OCI-LY7 (cell line): ENCODE results near the gene LEO1. TPM values are rescaled to one million over a fixed set of nuclear protein-coding genes. Genes with fewer than 3 reads are reported as not detected.

Experiments used
- Bru-seq: library from RNA; stranded (reverse); fragments of 400-500 nt; gene quantifications from one replicate; lab custom pipeline; 2021; lab: Mats Ljungman, UMichigan
- BruChase-seq, 2 experiments: library from RNA; stranded (reverse); fragments of 400-500 nt; gene quantifications; one replicate each; lab custom pipeline; 2021; lab: Mats Ljungman, UMichigan
- BruUV-seq: library from RNA; stranded (reverse); fragments of 400-500 nt; replicated peaks from 2 replicates; lab custom pipeline; 2021; lab: Mats Ljungman, UMichigan
- CTCF ChIA-PET: fragments of 300-600 bp; sonication (Branson Sonifier 250); formaldehyde crosslinking; loops from one replicate; lab custom pipeline; 2022; ENCODE audit warnings: antibody characterized with exemption; ENCODE audit not compliant: unreplicated experiment; lab: Charles Lee
- POLR2A ChIA-PET: fragments of 300-600 bp; sonication (Branson Sonifier 250); formaldehyde crosslinking; loops from one replicate; lab custom pipeline; 2022; ENCODE audit warnings: antibody characterized with exemption; lab: Charles Lee
- DNase-seq: peaks from one replicate; pipeline ENCODE4 v3.0.0-alpha.2; 2015; ENCODE audit warnings: low spot score
- H2AFZ ChIP-seq: fragments of 200-600 bp; sonication (generic), shearing (Covaris generic); 2 replicates; pipeline ENCODE4 v1.6.1; 2014; ENCODE audit warnings: mild to moderate bottlenecking, antibody characterized with exemption, low read length, moderate library complexity
- H3K27ac ChIP-seq: fragments of 200-600 bp; sonication (generic); 2 replicates; pipeline ENCODE4 v1.5.1; 2014; ENCODE audit warnings: mixed run types, low read depth, mild to moderate bottlenecking, moderate library complexity, low read length, inconsistent platforms; ENCODE audit not compliant: poor library complexity, severe bottlenecking
- H3K36me3 ChIP-seq: fragments of 200-600 bp; sonication (generic); 2 replicates; pipeline ENCODE4 v1.6.1; 2014; ENCODE audit warnings: mild to moderate bottlenecking, antibody characterized with exemption, low read length, moderate library complexity, mixed read lengths; ENCODE audit not compliant: insufficient read depth
- H3K4me1 ChIP-seq: fragments of 200-600 bp; sonication (generic); 2 replicates; pipeline ENCODE4 v1.5.1; 2014; ENCODE audit warnings: mild to moderate bottlenecking, low read length; ENCODE audit not compliant: insufficient read depth, poor library complexity, severe bottlenecking
- H3K4me2 ChIP-seq: fragments of 200-600 bp; sonication (generic); 2 replicates; pipeline ENCODE4 v1.6.1; 2014; ENCODE audit warnings: mild to moderate bottlenecking, low read length
- H3K4me3 ChIP-seq: fragments of 200-600 bp; sonication (generic); 2 replicates; pipeline ENCODE4 v1.5.1; 2014; ENCODE audit warnings: mild to moderate bottlenecking, low read depth, low read length; ENCODE audit not compliant: poor library complexity, severe bottlenecking
- H3K79me2 ChIP-seq: fragments of 200-600 bp; sonication (generic); 2 replicates; pipeline ENCODE4 v1.6.1; 2016; ENCODE audit warnings: low read depth, mild to moderate bottlenecking, low read length, moderate library complexity, mixed read lengths; ENCODE audit not compliant: insufficient read depth
- H3K9me2 ChIP-seq: fragments of 200-600 bp; sonication (generic); 2 replicates; pipeline ENCODE4 v1.6.1; 2016; ENCODE audit warnings: mild to moderate bottlenecking, low read length, mixed read lengths; ENCODE audit not compliant: insufficient read depth
- H3K9me3 ChIP-seq: fragments of 200-600 bp; sonication (generic); 2 replicates; pipeline ENCODE4 v1.6.1; 2014; ENCODE audit warnings: mild to moderate bottlenecking, mixed run types, low read length, mixed read lengths
- H4K20me1 ChIP-seq: fragments of 200-600 bp; sonication (generic); 2 replicates; pipeline ENCODE4 v1.6.1; 2014; ENCODE audit warnings: mild to moderate bottlenecking, antibody characterized with exemption, low read length, moderate library complexity, mixed read lengths; ENCODE audit not compliant: insufficient read depth
- EZH2phosphoT487 ChIP-seq: fragments of 200-600 bp; sonication (generic); IDR thresholded peaks from 2 replicates; pipeline ENCODE4 v1.6.1; 2018; ENCODE audit warnings: low read depth, borderline replicate concordance, mild to moderate bottlenecking, mixed run types, antibody characterized with exemption, low read length, moderate library complexity, mixed read lengths
- intact Hi-C: fragments of 100-400 bp; cut with micrococcal nuclease; formaldehyde crosslinking; loops from one replicate; pipeline ENCODE4 v1.10.0; 2022; ENCODE audit not compliant: unreplicated experiment
- long read RNA-seq: library from polyadenylated mRNA; stranded (forward); transcript quantifications from one replicate; pipeline ENCODE4 v2.0.0, GENCODE V29; 2022
- total RNA-seq, 2 experiments: library from RNA; depleted of rRNA in 1 of 2; stranded (reverse); fragments of >200 nt in 1 of 2; shearing (Covaris generic) in 1 of 2; gene quantifications; 2 replicates each; pipeline ENCODE4 v1.2.3, GENCODE V29; 2014 to 2022
- TF ChIP-seq, protein P1 (sequence below): fragments of 200-600 bp; sonication (generic); conservative IDR thresholded peaks from 2 replicates; pipeline ENCODE4 v1.5.1; 2014; ENCODE audit warnings: mild to moderate bottlenecking, antibody characterized with exemption, low read length, moderate library complexity, mixed read lengths

Gene LEO1
- total RNA-seq (2014; rRNA removed; shearing (Covaris generic)) = 22.0 and 43.0 TPM in 2 replicates
- total RNA-seq (2022) = 27.8 and 34.4 TPM in 2 replicates
- percentile 74 among the genes with signal in this experiment for Bru-seq, nascent RNA
- BruChase-seq, experiment 1, labeled RNA remaining after a 6-hour chase = percentile 73 among the genes with signal in this experiment
- BruChase-seq, experiment 2, labeled RNA remaining after a 2-hour chase = percentile 79 among the genes with signal in this experiment
- long read RNA-seq, transcript LEO1-201 (12 exons, 2,193 nt) = major isoform, 105 of 120 reads
- long read RNA-seq, partial matches to known transcripts = 3 of 120 reads
- long read RNA-seq, other reads (novel, unspliced or antisense) = 12 of 120 reads

DNA sequence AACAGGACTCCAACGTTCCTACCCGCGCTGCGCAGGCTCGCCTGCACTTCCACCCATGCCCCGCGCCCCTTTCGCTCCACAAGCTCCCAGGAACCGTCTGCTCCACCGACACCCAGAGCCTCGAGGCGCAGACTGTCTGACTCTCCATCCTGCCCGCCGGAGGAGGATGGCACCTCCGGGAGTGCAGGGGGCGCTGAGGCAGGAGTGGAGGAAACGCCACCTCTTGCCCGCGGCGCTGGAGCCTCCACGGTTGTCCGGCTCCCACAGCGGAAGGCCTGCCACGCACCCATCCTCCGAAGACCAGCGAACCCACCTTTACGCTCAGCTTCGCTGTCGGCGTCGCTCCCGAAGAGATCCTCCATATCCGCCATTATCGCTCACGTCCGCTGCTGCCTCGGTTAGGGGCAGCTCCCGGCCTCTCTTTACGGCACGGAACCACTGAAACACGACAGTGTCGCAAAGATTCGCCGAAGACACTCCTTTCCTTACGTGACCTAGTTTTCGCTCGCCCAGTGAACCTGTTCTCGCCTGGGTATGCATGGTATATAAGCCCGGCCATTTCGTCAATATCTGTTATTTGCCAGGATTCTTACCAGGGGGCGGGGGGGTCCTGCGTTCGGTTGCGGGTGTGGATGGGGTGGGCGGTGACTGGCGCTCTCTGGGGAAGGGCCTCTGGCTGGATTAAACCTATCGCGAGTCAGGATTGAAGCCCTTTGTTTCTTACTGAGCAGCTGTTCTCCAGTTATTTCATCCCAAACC lies at the start of gene LEO1:
LEO1 (minus strand) TSS at position 404 of the 759 bp plus-strand sequence; CDS start at position 371, 33 bp downstream.
- ChIA-PET CTCF (interaction anchor here (0.5 to 1.0 kb wide), 3 partner anchors 107 to 271 kb away, joined by 3 to 5 read pairs (median 3); no protein-coding TSS in a partner anchor), POLR2A (interaction anchor here (0.7 to 1.9 kb wide), 7 partner anchors 10 to 911 kb away, joined by 3 to 9 read pairs (median 4); no protein-coding TSS in a partner anchor)
- peak within 1 kb of the TSS; percentile 81 for H2AFZ ChIP-seq
- TF ChIP-seq EZH2phosphoT487 = no peak
- TF ChIP-seq, protein P1, sequence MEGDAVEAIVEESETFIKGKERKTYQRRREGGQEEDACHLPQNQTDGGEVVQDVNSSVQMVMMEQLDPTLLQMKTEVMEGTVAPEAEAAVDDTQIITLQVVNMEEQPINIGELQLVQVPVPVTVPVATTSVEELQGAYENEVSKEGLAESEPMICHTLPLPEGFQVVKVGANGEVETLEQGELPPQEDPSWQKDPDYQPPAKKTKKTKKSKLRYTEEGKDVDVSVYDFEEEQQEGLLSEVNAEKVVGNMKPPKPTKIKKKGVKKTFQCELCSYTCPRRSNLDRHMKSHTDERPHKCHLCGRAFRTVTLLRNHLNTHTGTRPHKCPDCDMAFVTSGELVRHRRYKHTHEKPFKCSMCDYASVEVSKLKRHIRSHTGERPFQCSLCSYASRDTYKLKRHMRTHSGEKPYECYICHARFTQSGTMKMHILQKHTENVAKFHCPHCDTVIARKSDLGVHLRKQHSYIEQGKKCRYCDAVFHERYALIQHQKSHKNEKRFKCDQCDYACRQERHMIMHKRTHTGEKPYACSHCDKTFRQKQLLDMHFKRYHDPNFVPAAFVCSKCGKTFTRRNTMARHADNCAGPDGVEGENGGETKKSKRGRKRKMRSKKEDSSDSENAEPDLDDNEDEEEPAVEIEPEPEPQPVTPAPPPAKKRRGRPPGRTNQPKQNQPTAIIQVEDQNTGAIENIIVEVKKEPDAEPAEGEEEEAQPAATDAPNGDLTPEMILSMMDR = peak; percentile 69
- H3K36me3 ChIP-seq = peaks cover 23% of the 10 kb centered on the region
- peak within 1 kb of the TSS; percentile 82 for H3K4me2 ChIP-seq
- no peaks in the 10 kb centered on the region for H4K20me1 ChIP-seq
- H3K4me3 ChIP-seq = peak within 1 kb of the TSS; percentile 89
- H3K27ac ChIP-seq = peak within 1 kb of the TSS; percentile 69
- peaks cover 11% of the 10 kb centered on the region for H3K4me1 ChIP-seq
- TSS peak; percentile 90 for BruUV-seq
- intact Hi-C loops = no loop called here
- H3K9me2 ChIP-seq = no peaks in the 10 kb centered on the region
- peak; percentile 99 for DNase-seq
- peaks cover 50% of the 10 kb centered on the region for H3K79me2 ChIP-seq
- peaks cover 12% of the 10 kb centered on the region; the same call in 1 of the 2 replicates for H3K9me3 ChIP-seq

- BruUV-seq = no TSS peak
- DNase-seq = peak; percentile 61
- ChIA-PET CTCF (no interaction called here), POLR2A (interaction anchor here (0.7 to 1.6 kb wide), 5 partner anchors 14 to 83 kb away, joined by 3 to 5 read pairs (median 4); no protein-coding TSS in a partner anchor)
- Histone ChIP-seq H2AFZ (no peak overlapping the region), H3K4me2 (peak overlapping the region; percentile 98), H3K9me3 (no peaks in the 10 kb centered on the region), H3K27ac (peak overlapping the region; percentile 80), H3K4me3 (peak overlapping the region; percentile 82), H3K36me3 (peaks cover 5% of the 10 kb centered on the region), H3K9me2 (no peaks in the 10 kb centered on the region), H4K20me1 (peaks cover 14% of the 10 kb centered on the region), H3K4me1 (peaks cover 33% of the 10 kb centered on the region), H3K79me2 (peaks cover 66% of the 10 kb centered on the region)
- intact Hi-C loops = loop anchor here (2.0 kb wide), 1 partner anchor 208 kb away; no protein-coding TSS in a partner anchor
- no peak for TF ChIP-seq EZH2phosphoT487
- TF ChIP-seq, protein P1 = peak; percentile 28; the same call in 1 of the 2 replicates
These were observed 49.6 kb upstream of the LEO1 start for GRCh38 chr15:52021128-52021671.
